ENCODE measurements around the gene SUPT5H. TPM values are rescaled to one million over a fixed set of nuclear protein-coding genes. Genes with fewer than 3 reads are reported as not detected.

SUPT5H gene
- total RNA-seq, 3 donors from 2014 or later, result 101 to 122 (median 102) TPM

GRCh38 chr19:39411832-39412099 is 33.6 kb upstream of the SUPT5H start:
- Histone ChIP-seq H3K4me3 (peak overlapping the region; percentile 9), H3K9me3 (no peaks in the 10 kb centered on the region), H3K36me3 (ENCODE audit: low read depth) (no peaks in the 10 kb centered on the region), H3K4me1 (ENCODE audit: low read depth) (peaks cover 23% of the 10 kb centered on the region)
- DNase-seq, result peak; percentile 92 to 99 (median 93)
- intact Hi-C loops (cut with DNase I, micrococcal nuclease), result no loop called here
- peak; percentile 67 for TF ChIP-seq CTCF (IDR thresholded peaks at IDR 0.05)
- ATAC-seq, result peak; percentile 47

- H3K4me3 ChIP-seq, result peak within 1 kb of the TSS; percentile 37
- TF ChIP-seq CTCF (IDR thresholded peaks at IDR 0.05), result peak; percentile 79
- H3K4me1 ChIP-seq (ENCODE audit: low read depth), result peaks cover 23% of the 10 kb centered on the region
- no peaks in the 10 kb centered on the region for H3K36me3 ChIP-seq (ENCODE audit: low read depth)
- intact Hi-C loops (cut with DNase I, micrococcal nuclease), result no loop called here
- no peaks in the 10 kb centered on the region for H3K9me3 ChIP-seq
- DNase-seq (peak; percentile 96 to 98 (median 97)), ATAC-seq (peak; percentile 56)
These were observed 33.1 kb upstream of the SUPT5H start, which contains the start of gene PLEKHG2 for GRCh38 chr19:39412100-39412866. PLEKHG2 (plus strand) TSS chr19:39412669; CDS start chr19:39414087, 1,418 bp downstream.

- no peaks in the 10 kb centered on the region for H3K36me3 ChIP-seq (ENCODE audit: low read depth)
- peak overlapping the region; percentile 37 for H3K4me3 ChIP-seq
- DNase-seq, result peak in 1 of 3 donors; percentile 62
- no peak for TF ChIP-seq CTCF (IDR thresholded peaks at IDR 0.05)
- no peaks in the 10 kb centered on the region for H3K9me3 ChIP-seq
- intact Hi-C loops (cut with DNase I, micrococcal nuclease), result no loop called here
- peaks cover 23% of the 10 kb centered on the region for H3K4me1 ChIP-seq (ENCODE audit: low read depth)
- ATAC-seq, result no peak
These were observed 32.5 kb upstream of the SUPT5H start for GRCh38 chr19:39412867-39413271.

GRCh38 chr19:39413272-39413910 is 32.0 kb upstream of the SUPT5H start:
- intact Hi-C loops (cut with DNase I, micrococcal nuclease), result no loop called here
- no peak for TF ChIP-seq CTCF (IDR thresholded peaks at IDR 0.05)
- Histone ChIP-seq H3K4me3 (peak overlapping the region; percentile 37), H3K9me3 (no peaks in the 10 kb centered on the region), H3K4me1 (ENCODE audit: low read depth) (peaks cover 23% of the 10 kb centered on the region), H3K36me3 (ENCODE audit: low read depth) (no peaks in the 10 kb centered on the region)
- ATAC-seq (no peak), DNase-seq (peak; percentile 47 to 82 (median 66))

GRCh38 chr19:39413911-39414608 is 31.3 kb upstream of the SUPT5H start:
- ATAC-seq, result no peak
- intact Hi-C loops (cut with DNase I, micrococcal nuclease), result no loop called here
- Histone ChIP-seq H3K4me3 (no peak overlapping the region), H3K36me3 (ENCODE audit: low read depth) (no peaks in the 10 kb centered on the region), H3K4me1 (ENCODE audit: low read depth) (peaks cover 23% of the 10 kb centered on the region), H3K9me3 (no peaks in the 10 kb centered on the region)
- TF ChIP-seq CTCF (IDR thresholded peaks at IDR 0.05), result no peak
- peak in 1 of 3 donors; percentile 38 for DNase-seq
